NCI-H510A (cell line): Measurements from ENCODE around the gene CLDN10.

Source experiments
- DNase-seq: peaks from one replicate; lab custom pipeline; 2025; lab: John Stamatoyannopoulos, UW

Gene CLDN10

GRCh38 chr13:95601216-95601615 is 48.7 kb downstream of the CLDN10 start:
- DNase-seq: no peak

- no peak for DNase-seq
Observed at GRCh38 chr13:95601906-95602305, 49.4 kb downstream of the CLDN10 start.

- DNase-seq: no peak
Observed at GRCh38 chr13:95603887-95604555, 51.5 kb downstream of the CLDN10 start.

GRCh38 chr13:95604556-95604915 is 52.0 kb downstream of the CLDN10 start:
- no peak for DNase-seq

GRCh38 chr13:95605448-95606125 is 53.1 kb downstream of the CLDN10 start:
- DNase-seq: no peak

GRCh38 chr13:95607366-95607765 is 54.8 kb downstream of the CLDN10 start:
- peak; percentile 30 for DNase-seq

GRCh38 chr13:95608640-95609323 is 56.3 kb downstream of the CLDN10 start:
- DNase-seq: no peak

GRCh38 chr13:95614641-95615245 is 62.2 kb downstream of the CLDN10 start:
- DNase-seq: no peak

- DNase-seq: no peak
Observed at GRCh38 chr13:95615539-95615938, 63.0 kb downstream of the CLDN10 start.

GRCh38 chr13:95620030-95620824 is 67.7 kb downstream of the CLDN10 start:
- DNase-seq: no peak

- DNase-seq: no peak
Observed at GRCh38 chr13:95620825-95621498, 68.4 kb downstream of the CLDN10 start.

GRCh38 chr13:95623141-95623540 is 70.6 kb downstream of the CLDN10 start:
- no peak for DNase-seq

GRCh38 chr13:95624020-95624419 is 71.5 kb downstream of the CLDN10 start:
- no peak for DNase-seq

GRCh38 chr13:95626768-95627167 is 74.2 kb downstream of the CLDN10 start:
- DNase-seq: no peak

- no peak for DNase-seq
Observed at GRCh38 chr13:95627590-95627989, 75.1 kb downstream of the CLDN10 start.

GRCh38 chr13:95628488-95628887 is 76.0 kb downstream of the CLDN10 start:
- no peak for DNase-seq

- no peak for DNase-seq
Observed at GRCh38 chr13:95629071-95629470, 76.6 kb downstream of the CLDN10 start.
